GM19397 (cell line): ENCODE measurements around the gene SULT1A1.
"Not testable (repeated sequence)": the region's sequence is repeated elsewhere in the genome, so short reads cannot be mapped to it uniquely, and the experiment has no call there.

Experiments
- ATAC-seq: cut with Tn5 transposase; IDR thresholded peaks from one replicate; pipeline ENCODE4 v1.9.1; 2021; ENCODE audit warnings: mild to moderate bottlenecking, moderate library complexity; ENCODE audit not compliant: unreplicated experiment

The SULT1A1 gene

DNA sequence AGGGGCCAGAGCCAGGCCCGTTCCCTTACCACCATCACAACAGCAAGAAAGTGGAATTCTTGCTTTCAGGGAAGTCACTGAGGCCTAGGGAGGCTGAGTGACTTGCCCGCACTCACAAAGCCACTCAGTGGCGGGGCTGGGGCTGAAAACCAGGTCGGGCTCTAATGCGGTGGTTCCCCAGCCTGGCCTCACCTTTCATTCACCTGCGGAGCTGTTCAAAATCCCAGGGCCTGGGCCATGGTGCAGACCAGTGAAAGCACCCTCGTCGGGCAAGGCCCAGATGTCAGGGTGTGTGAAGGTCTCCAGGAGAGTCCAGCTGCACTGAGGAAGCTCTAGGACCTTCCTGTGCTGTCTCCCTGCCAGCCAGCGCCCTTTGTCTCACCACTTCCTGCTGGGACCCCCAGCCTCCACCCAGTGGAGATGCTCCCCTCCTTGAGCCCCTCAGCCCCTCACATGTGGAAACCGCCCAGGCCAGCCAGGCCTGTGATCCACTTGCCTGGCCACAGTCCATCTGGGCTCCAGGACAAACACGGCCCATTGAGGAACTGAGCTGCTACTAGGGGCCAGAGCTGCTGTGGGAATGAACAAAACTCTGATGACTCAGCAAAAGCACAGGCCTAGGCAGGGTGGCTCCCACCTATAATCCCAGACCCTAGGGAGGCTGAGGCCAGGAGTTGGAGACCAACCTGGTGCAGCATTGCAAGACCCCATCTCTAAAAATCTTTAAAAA is 812 bp downstream of the SULT1A1 start:
- not testable (repeated sequence) for ATAC-seq

DNA sequence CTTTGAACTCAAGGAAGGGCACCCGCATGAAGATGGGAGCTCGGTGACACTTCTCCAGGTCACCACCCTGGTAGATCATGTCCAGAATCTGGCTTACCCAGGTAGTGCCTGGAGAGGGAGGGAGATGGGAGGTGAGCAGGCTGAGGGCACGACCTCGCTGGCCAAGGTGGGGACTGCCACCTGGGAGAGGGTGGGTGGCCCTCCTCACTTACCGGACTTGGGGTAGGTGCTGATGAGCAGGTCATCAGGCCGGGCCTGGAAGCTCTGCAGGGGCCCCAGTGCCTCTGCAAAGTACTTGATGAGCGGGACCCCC is 1.4 kb downstream of the SULT1A1 start:
- ATAC-seq = not testable (repeated sequence)

DNA sequence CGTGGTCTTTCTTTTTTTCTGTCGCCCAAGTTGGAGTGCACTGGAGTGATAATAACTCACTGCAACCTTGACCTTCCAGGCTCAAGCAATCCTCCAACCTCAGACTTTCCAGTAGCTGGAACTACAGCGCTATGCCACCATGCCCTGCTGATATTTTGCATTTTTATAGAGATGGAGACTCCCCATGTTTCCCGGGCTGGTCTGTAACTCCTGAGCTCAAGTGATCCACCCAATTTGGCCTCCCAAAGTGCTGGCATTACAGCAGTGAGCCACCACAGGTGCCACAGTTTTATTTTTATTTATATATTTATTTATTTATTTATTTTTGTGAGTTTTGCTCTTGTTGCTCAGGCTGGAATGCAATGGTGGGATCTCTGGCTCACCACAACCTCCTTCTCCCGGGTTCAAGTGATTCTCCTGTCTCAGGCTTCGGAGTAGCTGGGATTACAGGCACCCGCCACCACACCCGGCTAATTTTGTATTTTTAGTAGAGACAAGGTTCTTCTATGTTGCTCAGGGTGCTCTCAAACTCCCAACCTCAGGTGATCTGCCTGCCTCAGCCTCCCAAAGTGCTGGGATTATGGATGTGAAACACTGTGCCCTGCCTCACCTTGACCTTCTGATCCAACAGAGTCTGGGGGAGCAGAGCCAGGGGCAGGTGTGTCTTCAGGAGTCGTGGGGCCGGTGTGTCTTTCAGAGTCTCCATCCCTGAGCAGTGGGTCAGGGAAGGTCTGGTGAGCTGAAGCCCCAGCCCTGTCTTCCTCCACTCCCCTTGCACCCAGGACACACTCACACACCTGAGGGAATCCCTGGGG is 2.0 kb downstream of the SULT1A1 start:
- not testable (repeated sequence) for ATAC-seq

DNA sequence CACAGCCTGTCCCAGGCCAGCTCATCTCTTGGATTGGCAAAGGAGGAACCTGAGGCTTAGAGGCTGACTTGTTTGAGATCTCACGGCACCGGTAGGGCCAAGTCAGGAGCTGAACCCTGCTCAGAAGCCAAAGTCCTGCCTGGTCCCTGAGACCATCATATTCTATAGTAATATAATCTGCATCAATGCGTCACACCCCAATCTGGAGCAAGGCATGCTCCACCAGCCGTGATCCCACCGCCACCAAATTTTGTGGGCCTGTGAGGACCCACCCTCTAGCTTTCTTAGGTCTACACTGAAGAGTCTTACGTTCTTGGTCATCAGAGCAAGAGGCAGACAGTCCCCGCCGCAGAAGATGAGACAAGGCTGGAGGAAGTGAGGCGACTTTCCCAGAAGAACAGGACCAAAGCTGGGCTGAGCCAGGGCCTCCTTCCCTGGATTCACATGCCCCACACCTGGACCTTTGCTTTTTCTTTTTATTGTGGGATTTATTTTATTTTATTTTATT is 2.7 kb downstream of the SULT1A1 start:
- ATAC-seq = no peak

DNA sequence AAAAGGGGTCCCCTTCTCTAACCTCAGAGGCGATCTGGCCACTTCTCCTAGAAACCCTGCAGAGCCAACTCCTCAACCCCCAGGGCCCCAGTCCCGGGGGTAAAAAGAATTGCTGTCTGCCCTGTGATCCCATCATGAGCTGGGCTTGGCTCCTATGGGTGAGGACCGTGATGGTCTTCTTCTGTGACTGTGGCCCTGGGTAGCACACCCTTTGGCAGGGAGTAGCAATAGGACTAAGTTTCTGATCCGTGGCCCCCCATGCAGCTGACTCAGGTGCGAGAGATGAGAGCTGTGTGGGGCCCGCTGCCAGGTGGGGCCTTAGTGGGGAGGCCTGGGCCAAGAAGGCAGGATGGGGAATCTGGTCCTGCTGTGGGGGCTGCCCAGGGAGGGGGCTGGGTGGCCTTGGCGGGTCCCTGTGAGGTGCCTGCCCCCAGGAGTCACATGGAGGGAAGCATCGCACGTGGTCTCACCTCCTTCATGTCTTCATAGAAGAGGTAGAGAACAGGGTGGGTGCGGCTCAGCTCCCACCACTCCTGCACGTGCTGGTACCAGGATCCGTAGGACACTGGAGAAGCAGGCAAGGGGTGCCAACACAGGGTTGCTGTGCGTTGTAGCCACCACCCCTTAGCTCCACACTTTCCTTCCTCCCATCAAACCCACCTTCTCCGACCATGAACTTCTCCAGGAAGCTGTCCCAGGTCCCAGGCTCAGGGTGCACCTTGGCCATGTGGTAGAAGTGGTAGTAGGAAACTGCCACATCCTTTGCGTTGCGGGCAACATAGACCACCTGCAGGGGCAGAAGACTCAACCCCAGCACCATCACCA is 3.3 kb downstream of the SULT1A1 start:
- ATAC-seq = no peak

DNA sequence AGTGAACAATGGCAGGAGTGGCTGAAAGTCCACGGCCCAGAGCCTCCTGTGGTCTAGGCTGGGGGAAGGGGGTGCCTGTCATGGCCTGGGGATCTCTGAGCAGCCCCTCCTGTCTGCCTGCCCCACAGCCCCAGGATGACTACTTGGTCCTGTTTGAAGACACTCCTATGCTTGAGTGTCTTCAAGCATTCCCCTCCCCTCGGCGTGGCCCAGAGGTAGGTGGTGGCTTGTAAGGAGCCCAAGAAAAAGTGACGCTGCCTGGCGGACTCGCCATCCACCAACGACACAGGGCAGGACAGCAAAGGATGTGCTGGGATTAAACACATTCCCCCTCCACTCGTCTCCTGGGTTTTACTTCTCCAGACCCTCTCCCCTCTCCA is 5.7 kb downstream of the SULT1A1 start:
- no peak for ATAC-seq

DNA sequence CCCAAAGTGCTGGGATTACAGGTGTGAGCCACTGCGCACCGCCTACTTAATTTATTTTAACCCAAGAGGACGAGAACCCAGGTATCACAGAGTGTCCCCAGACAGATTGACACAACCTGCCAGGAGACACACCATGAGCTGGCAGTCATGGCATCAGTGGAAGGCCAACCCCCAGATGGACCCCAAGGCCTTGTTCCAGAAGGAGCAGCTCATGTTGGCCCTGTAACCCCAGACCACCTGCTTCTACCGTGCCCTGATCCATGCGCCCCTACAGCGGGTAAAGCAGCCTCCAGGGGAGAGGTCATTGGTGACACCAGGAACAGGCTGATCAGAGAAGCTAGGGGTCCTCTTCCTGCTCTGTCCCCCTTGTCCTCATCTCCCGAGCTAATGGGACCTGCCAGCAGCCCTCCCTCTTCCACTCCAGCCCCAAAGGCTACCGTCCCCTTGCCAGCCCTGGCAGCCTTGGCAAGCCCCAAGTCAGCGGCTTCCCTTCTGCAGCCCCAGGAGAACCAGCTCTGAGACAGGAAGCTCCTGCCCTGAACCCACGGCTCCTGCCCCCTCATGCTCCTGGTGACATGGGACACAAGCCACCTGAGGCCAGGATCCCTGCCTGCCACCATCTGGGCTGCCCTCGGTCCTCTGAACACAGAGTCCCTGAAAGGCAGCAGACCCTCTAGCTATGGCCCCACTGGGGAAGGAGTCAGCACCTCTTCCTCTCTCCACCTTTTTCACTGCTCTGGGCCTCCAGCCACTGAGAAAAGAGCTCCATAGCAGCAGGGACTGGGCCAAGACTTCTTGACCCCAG is 6.3 kb downstream of the SULT1A1 start:
- no peak for ATAC-seq

DNA sequence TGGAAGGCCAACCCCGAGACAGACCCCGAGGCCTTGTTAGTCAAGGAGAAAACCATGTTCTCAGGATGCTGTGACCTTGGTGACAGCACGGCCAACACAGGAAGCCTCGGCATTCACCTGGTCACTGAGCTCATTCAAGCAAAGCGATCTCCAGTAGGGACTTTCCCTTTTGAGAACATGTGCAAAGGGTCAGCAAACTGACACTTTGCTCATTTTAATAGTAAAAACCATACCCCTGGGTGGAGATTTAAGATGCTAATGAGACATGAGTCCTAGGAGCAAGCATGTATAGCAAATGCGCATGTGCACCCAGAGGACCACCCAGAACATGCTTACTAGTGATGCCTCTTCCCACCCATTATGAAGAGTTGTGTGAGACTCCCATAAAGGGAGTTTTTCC is 7.3 kb downstream of the SULT1A1 start:
- no peak for ATAC-seq

DNA sequence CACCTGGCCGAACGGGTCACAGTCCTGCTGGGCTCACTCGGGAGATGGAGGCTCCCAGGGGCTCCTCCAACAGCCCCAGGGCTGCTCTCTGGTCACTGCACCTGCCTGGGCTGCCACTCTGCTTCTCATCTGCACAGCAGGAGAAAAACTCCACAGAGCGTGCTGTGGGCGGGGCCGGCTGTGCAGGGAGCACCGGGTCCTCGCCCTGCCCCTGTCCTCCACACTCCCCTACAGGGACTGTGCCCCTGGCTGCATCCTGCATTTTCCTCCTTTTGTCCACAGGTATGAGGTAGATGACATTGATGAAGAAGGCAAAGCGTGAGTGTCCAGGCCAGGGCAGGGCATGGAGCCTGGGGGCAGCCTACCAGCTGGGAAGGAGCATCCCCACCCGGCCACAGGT is 7.8 kb downstream of the SULT1A1 start:
- ATAC-seq = not testable (repeated sequence)

DNA sequence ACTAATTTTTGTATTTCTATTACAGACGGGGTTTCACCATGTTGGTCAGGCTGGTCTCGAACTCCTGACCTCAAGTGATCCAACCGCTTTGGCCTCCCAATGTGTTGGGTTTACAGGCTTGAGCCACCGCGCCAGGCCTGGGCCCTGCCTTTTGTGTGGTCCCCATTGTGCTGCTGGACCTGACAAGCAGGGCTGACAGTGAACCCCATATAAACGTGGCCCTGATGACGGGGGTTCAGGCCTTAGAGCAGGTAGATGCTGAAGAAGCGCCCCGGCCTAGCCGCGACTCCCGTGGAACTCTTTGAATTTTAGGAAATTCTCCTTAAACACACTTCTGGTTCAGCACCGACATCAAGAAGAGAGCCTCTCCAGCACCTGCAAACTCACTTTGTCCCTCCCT is 8.3 kb downstream of the SULT1A1 start:
- not testable (repeated sequence) for ATAC-seq

DNA sequence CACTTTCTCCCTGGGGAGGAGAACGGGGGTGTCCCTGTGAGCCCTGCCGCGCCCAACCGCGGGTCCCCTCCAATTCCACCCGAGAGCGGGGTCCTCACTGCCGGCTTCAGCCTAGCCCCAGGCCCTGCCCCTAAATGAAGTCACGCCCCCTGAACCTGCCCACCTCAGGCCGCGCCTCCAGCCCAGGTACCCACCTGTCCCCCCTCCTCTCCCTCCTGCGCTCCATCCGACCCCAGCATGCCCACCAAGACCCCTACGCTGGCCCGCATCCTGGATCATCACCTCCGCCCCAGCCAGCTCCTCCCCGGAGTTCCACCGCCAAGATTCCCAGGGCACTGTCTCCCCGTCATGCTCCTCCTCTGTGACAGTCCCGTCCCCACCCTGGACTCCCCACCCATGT is 8.9 kb downstream of the SULT1A1 start:
- ATAC-seq = not testable (repeated sequence)

DNA sequence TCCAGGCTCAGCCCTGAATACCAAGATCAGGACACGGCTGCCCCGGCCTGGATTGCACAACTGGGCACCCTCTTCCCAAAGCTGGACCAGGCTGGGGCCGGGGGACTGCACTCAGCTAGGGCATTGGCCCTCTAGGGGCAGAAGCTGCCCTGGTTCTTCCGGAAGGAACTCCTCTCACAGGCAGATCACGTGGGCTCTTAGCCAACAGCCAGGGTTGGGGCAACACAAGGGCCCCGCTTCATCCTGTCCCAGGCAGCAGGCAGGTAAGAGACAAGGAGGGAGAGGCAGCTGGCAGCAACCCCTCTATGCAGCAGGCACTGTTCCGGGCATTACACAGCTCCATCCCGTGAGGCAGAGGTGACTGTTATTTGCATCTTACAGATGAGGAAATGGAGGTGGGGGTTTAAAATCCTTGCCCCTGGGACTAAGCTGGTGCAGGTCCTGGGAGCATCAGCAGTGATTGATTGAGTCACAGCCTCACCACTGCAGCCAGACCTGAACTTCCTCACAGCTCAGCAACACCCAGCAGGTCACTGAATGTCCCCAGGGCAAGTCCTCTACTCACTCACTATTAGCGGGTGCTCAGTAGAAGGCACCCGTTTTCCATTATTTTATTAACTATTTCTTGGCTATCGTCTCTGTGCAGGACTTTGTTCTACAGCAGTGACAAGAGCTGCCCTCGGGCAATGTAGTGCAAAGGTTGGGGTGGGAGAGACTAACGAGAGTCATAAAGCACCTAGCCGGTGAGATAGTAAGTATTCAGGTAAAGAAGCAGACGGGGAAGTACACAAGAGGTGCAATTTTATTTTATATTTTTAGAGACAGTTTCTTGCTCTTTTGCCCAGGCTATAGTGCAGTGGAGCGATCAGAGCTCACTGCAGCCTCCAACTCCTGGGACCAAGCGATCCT is 10.2 kb downstream of the SULT1A1 start:
- ATAC-seq = not testable (repeated sequence)

DNA sequence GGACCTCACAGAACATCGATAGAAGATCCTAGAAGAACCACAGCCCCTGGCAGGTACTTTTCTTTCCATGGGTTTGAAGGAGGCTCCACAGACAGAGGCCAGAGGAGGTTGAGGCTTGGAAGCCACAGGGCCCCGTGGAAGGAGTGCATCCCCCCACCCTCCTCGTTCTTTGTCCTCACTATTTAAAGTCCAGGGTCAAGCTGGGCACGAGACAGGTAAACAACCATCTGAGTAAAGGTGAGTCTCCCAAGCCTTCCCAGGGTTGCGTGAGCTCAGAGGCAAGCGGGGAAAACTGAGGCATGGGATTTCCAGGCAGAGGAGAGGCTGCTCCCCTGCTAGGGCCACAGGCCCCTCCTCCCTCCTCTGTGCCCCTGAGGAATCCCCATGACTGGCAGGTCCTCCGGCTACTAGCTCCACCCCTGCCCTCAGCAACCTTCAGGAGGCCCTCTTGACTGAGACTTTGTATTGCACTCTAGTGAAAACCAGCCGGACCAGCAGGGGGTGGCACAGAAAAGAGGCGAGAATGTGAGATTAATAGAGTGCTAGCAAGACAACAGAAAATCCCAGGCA is 12.1 kb downstream of the SULT1A1 start:
- no peak for ATAC-seq

DNA sequence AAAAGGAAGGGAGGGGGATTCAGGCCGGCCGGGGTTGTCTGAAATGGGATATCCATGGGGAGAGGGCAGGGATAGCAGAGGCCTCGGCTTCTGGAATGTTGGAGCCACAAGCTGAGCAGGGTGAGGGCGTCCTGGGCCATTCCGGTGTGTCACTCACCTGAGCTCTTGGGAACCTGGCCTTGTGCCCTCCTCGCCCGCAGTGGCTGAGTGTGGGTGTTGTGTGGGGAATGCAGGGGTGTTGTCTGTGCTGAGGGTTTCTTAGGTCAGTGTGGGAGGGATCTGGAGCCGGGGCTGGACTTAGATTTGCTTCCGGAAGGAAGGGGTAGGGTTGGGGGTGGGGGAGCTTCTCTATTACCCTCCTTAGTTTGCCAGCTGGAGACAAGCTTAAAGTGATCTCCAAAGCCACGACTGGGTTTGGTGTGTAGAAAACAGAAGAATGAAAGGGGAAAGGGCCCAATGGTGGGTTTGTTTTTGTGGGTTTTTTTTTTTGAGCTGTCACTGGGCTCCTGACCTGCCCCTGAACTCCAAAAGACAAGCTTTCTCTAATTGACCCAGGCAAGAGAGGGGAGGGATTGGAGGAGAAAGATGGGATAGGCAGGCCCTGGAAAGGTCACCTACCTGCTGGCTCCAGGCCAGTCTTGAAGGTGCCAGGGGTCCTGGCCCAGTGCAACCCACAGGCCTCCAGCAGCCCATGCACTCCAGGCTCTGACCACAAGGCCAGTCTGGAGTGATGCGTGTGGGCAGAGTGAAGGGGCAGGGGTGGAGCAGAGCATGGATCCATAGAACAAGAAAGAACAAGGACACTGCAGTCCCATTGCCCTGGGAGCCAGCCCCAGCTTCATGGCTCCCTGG is 12.8 kb downstream of the SULT1A1 start, which contains the start of gene SULT1A2:
SULT1A2 (minus strand) TSS at position 211 of the 852 bp plus-strand sequence. CDS start 1,120 bp downstream, outside the sequence.
- ATAC-seq = no peak

DNA sequence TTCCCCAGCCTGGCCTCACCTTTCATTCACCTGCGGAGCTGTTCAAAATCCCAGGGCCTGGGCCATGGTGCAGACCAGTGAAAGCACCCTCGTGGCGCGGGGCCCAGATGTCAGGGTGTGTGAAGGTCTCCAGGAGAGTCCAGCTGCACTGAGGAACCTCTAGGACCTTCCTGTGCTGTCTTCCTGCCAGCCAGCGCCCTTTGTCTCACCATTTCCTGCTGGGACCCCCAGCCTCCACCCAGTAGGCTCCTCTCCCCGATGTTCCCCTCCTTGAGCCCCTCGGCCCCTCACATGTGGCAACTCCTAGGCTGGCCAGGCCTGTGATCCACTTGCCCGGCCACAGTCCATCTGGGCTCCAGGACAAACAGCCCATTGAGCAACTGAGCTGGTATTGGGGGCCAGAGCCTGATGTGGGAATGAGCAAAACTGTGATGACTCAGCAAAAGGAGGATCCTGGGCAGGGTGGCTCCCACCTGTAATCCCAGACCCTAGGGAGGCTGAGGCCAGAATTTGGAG is 13.7 kb downstream of the SULT1A1 start:
- ATAC-seq = no peak

DNA sequence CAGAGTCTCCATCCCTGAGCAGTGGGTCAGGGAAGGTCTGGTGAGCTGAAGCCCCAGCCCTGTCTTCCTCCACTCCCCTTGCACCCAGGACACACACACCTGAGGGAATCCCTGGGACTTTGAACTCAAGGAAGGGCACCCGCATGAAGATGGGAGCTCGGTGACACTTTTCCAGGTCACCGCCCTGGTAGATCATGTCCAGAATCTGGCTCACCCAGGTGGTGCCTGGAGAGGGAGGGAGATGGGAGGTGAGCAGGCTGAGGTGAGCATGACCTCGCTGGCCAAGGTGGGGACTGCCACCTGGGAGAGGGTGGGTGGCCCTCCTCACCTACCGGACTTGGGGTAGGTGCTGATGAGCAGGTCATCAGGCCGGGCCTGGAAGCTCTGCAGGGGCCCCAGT is 14.4 kb downstream of the SULT1A1 start:
- not testable (repeated sequence) for ATAC-seq

DNA sequence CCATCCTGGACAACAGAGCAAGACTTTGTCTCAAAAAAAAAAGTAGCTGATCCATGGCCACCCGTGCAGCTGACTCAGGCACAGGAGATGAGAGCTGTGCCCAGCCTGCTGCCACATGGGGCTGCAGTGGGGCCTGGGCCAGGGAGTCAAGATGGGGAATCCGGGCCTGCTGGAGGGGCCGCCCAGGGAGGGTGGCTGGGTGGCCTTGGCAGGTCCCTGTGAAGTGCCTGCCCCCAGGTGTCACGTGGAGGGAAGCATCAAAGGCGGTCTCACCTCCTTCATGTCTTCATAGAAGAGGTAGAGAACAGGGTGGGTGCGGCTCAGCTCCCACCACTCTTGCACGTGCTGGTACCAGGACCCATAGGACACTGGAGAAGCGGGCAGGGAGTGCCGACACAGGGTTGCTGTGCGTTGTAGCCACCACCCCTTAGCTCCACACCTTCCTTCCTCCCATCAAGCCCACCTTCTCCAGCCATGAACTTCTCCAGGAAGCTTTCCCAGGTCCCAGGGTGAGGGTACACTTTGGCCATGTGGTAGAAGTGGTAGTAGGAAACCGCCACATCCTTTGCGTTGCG is 16.8 kb downstream of the SULT1A1 start:
- ATAC-seq = no peak

DNA sequence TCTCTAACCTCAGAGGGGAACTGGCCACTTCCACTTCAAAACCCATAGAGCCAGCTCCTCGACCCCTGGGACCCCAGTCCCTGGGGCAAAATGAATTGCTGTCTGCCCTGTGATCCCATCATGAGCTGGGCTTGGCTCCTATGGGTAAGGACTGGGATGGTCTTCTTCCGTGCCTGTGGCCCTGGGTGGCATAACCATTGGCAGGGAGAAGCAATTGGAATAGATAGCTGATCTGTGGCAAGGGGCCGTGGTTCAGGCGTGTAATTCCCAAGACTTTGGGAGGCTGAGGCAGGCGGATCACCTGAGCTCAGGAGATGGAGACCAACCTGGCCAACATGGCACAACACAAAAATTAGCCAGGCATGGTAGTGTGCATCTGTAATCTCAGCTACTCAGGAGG is 17.3 kb downstream of the SULT1A1 start:
- no peak for ATAC-seq
